HG03066 (cell line): Measurements from ENCODE around the gene UPK3BL2.
A peak's percentile ranks its signal among the peaks of the same experiment; 100 is the strongest.
"Not testable (repeated sequence)": the region's sequence is repeated elsewhere in the genome, so short reads cannot be mapped to it uniquely, and the experiment has no call there.

Experiments
- ATAC-seq: cut with Tn5 transposase; IDR thresholded peaks from one replicate; pipeline ENCODE4 v1.9.1; 2021; ENCODE audit warnings: low read depth; ENCODE audit not compliant: unreplicated experiment

Gene UPK3BL2, protein sequence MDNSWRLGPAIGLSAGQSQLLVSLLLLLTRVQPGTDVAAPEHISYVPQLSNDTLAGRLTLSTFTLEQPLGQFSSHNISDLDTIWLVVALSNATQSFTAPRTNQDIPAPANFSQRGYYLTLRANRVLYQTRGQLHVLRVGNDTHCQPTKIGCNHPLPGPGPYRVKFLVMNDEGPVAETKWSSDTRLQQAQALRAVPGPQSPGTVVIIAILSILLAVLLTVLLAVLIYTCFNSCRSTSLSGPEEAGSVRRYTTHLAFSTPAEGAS

DNA sequence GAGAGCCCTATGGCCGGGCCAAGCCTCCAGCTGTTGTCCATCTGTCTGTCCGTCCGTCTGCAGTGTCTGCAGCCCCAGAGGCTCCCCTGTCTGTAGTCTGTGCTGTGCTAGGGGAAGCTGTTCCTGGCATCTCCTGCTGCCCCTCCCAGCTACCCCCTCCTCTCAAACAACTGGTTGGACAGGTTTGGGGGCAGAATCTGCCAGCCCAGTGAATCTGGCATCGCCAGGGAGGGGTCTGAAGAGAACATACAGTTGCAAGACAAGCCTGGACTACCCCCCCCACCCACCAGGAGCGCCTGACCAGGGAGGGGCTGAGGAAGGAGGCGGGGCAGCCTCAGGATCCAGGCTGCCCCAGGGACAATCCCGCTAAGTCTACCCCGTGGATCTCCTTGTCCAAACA is at the start of gene UPK3BL2:
Gene UPK3BL2, minus strand, starts transcription at position 101 of the 400 bp plus-strand sequence. Its CDS starts 60 bp downstream, at position 41.
- ATAC-seq = not testable (repeated sequence)

DNA sequence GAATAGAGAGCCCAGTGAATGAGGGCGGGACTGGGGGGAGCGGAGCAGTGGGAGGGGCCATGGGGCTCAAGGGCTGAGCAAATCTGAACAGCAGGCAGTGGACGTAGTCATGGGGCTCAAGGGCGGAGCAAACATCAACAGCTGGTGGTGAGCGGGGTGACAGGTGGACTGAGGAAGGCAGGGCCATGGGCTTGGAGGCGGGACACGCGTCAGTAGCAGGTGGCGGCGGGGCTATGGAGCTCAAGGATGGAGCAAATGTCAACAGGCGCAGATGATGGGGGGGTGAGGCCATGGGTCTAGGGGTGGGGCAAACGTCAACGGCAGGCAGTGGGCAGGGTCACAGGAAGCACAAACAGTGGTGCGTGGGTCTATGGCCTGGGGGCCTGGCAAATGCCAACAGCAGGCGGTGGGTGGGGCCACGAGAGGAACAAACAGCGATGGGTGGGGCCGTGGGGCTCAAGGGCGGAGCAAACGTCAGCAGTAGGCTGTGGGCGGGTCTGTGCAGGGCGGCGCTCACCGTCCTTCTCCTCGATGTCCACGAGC is 49.1 kb upstream of the UPK3BL2 start:
- ATAC-seq = peak; percentile 57

DNA sequence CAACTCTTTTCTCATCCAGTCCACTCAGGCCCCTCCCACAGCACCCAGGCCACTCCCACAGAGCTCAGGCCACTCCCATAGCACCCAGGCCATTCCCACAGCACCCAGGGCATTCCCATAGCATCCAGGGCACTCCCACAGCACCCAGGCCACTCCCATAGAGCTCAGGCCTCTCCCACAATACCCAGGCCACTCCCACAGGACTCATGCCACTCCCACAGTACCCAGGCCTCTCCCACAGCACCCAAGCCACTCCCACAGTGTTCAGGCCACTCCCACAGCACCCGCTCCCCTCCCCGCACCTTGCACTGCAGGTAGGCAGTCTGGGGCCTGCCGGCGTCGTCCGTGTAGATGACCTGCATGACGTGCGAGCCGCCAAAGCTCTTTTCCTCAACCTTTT is 46.4 kb upstream of the UPK3BL2 start:
- ATAC-seq = peak; percentile 32

DNA sequence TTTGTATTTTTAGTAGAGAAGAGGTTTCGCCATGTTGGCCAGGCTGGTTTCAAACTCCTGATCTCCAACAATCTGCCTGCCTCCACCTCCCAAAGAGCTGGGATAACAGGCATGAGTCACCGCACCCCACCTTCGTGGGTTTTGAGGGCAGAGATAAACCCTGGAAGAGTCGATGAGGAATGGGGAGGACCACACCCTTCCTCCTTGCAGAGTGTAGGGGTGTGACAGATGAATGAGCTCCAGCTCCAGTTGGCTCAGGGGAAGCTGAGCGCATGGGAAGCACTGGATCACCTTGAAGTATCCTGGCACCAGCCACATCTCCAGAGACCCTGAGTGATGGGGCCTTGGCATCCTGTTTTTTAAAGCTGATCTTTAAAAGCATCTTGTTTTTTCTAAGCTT is 40.0 kb upstream of the UPK3BL2 start:
- ATAC-seq = not testable (repeated sequence)

DNA sequence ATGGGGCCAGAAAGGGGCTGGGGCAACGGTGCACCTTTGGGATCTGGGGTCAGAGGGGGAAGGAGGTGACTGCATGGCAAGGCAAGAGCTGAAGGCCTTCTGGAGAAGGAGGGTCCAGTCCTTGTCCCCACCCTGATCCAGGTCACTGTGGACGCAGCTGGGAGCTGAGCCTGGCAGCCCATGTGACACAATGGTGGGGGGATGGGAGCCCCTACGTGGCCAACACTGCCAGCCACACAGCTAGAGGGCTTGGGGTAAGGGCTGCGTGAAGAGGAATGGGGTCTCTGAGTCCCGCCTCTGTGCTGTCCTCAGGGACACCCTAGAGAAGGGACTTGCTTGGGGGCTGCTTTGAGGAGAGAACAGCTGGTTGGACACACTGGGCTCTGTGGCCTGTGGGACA is 38.2 kb upstream of the UPK3BL2 start:
- ATAC-seq = not testable (repeated sequence)

DNA sequence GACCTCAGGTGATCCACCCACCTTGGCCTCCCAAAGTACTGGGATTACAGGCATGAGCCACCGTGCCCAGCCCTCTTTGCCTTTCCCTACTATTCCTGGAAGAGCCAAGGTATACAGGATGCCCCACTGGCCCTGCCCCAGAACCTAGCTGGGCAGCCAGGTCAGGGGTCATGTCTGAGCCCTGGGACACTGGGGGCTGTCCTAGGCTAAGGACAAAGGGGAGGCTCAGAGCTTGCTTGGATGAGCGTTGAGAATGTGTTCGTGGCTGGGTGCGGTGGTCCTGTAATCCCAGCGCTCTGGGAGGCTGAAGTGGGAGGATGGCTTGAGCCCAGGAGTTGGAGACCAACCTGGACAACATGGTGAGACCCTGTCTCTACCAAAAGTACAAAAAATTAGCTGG is 35.0 kb upstream of the UPK3BL2 start:
- ATAC-seq = not testable (repeated sequence)

DNA sequence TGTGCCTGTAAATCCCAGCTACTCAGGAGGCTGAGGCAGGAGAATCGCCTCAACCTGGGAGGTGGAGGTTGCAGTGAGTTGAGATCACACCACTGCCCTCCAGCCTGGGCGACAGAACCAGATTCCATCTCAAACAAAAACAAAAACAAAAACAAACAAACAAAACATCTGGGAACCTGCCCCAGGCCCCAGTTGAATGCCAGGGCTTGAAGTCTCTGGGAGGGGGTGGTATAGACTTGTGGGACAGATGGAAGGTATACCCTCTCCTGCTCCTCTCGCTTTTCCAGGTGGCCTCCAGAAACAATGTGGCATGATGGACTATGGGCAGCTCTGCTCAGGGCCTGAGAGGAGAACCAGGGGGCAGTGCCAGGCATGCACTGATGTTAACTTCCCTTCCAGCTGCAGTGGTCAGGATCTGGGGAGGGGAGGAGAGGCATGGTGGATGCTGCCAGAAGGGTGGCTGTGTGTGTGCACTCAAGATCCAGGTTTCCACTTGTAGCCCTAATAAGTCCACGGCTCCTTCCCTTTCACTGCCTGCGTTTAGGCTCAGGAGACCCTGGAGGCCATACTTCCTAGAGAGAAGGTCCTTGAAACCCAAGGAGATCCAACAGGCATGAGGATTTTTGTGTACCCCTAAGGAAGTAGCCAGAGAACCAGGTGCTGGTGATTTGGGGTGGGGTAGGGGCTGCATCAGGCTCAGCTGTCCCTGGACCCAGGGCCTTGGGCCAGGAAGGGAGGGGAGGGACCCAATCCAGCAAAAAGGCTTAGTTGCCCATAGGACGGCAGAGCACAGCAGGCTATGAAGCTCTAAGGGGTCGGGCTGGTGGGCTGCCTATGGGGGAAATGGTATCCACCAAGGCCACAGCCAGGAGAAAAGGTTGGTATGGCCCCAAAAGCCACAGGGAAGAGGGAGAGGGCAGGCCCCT is 34.1 kb upstream of the UPK3BL2 start:
- ATAC-seq = not testable (repeated sequence)

DNA sequence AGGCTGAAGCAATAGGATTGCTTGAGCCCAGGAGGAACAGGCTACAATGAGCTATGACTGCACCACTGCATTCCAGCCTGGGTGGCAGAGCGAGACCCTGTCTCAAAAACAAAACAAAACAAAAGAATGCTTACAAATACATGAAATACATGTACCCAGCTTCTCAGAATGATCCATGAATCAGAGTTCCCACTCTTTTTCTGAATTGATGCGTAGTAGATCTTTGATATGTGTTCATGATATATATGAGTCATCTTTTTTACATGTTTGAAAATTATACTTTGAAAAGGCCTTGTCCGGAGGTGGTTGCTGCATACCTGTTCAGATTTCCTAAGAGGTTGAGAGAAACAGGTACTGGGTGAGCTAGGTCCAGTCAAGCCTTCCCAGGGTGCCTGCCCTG is 32.9 kb upstream of the UPK3BL2 start:
- not testable (repeated sequence) for ATAC-seq

DNA sequence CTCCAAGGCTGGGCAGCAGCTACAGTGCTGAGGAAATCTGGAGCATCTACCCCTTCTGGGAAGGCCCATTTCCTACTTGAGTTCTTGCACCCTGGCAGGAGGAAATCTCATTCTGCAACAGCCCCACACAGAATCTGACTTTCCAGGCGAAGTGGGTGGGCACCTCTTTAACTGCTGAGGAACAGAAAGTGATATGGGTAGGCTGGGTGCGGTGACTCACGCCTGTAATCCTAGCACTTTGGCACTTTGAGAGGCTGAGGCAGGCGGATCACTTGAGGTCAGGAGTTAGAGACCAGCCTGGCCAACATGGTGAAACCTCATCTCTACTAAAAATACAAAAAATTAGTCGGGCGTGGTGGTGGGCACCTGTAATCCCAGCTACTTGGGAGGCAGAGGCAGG is 31.1 kb upstream of the UPK3BL2 start:
- not testable (repeated sequence) for ATAC-seq

DNA sequence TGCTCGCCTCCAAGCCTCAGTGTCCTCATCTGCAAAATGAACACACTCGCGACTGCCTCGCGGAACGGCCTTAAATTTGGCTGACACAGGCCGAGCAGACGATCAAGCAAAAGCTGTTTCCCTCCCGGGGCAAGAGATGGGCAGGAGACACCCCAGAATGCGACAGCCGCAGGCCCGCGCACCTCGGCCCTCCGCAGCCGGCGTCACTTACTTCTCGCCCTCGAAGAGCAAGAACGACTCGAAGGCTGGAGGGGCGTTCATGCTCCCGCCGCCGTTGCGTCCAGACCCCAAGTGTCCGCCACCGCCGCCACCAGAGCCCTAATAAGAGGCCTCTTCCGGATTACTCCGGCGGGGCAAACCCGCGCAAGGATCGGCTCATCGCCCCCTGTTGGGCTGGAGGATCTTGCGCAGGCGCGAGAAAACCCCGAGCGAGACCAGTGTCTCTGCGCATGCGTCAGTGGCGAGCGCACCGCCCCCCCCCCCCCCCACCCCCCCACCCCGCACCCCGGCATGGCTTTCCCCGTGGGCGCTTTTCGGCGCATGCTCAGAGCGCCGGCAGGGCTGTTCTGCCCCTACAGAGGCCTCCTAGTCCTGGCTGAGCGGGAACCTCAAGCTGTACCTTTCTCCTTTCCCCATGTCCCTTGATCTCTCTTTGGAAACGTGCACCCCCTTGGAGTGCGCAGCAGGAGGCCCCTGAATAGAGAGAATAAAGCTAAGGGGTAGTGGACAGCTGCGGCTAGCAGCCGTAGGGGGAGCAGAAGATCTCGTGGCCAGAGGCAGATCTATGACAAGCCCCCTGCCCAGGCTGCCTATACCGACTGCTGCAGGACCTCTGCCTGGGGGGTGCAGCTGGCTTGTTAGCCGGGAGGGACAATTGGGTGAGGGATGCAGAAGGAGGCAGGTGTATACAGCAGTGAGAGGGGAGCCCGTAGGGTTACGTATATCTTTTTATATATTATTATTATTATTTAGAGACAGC is 29.1 kb upstream of the UPK3BL2 start, which contains the start of gene POLR2J3:
Gene POLR2J3, minus strand, starts transcription at position 323 of the 979 bp plus-strand sequence. Its CDS starts 62 bp downstream, at position 261.
- ATAC-seq = peak; percentile 93

DNA sequence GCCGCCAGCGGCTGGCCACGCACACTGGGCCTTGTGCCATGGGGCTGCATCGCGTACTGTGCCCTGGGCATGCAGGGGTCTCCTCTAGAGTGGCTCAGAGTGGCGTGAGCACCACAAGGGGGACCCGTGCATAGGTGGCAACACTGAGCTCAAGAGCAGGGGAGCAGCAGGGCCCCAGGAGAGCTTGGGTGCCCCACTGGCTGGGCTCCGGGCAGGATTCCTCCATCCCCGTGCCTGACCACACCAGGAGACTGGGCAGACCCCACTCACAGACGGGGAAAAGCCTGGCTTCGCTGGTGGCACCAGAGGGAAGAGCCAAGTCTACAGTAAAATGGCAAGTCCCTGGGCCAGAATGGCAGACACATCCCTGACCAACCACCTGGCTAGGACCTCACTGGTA is 25.1 kb upstream of the UPK3BL2 start:
- not testable (repeated sequence) for ATAC-seq

DNA sequence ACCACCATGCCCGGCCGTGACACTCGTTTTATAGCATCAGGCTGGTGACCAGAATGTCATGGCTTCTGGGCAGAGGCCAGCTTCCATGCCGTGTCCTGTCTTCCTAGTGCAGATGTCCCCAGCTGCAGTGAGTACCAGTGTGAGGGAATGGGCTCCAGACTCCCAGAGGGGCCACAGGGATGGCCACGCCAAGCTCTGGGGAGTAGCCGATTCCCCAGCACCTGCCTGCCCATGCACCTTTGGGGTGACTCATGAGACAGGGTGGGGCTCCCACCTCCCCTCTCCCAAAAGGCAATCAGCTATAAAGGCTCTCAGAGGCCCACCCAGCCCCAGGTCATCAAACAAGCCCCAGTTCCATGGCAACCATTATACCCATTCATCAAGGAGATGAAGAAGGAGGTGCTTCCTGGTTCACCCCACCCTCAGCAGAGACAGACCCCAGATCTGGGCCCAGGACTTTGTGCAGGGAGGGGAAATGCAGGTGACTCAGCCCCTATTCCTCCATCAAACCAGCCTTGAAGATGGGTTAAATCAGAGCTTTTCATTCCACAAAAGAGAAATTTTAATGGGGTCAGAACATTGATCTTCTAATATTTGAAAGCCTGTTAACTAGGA is 7.4 kb upstream of the UPK3BL2 start, which contains the start of gene SPDYE2:
Gene SPDYE2, plus strand, starts transcription at position 419 of the 615 bp plus-strand sequence. CDS start 2,030 bp downstream, outside the sequence.
- not testable (repeated sequence) for ATAC-seq

DNA sequence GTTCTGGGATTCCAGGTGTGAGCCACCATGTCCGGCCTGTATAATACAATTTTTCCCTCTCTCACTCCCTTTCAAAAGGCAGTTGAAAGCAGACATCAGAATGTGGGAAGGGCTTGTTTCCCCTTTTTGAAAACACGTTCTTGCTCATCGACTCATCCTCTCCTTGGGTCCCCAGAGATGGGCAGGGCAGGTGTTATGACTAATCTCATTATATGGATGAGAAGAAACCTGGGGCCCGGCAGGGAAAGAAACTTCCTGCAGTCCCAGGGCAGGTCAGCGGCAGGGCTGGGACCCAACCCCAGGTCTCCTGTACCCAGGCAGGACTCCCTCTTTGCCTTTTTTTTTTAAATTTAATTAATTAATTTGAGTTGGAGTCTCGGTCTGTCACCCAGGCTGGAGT is 2.9 kb upstream of the UPK3BL2 start:
- peak; percentile 89 for ATAC-seq

DNA sequence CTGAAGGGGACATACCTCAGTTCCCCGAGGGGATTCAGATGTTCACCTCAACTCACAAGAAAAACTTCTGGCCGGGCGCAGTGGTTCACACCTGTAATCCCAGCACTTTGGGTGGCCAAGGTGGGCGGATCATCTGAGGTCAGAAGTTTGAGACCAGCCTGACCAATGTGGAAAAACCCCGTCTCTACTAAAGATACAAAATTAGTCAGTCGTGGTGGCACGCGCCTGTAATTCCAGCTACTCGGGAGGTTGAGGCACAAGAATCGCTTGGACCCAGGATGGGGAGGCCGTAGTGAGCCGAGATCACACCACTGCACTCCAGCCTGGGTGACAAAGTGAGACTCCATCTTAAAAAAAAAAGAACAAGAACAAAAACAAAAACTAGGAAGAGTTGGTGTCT is 1.8 kb upstream of the UPK3BL2 start:
- not testable (repeated sequence) for ATAC-seq

DNA sequence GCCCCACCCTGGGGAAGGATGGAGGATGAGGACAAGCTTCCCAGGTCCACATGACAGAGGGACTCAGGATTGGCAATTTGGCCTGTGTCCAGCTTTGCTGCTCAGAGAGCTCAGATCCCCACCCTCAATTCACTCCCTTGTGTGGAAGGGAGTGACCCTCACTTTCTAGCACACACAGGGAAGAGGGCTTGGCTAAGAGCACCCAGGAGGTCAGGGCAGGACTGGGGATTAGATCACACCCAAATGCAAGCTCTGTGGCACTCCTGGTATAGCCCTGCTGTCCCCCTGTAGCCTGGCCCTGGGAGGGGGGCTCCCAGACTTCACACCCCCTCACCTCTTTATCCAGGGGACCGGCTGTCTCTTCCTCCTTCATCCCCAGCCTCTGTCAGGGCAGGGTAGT is 876 bp upstream of the UPK3BL2 start:
- ATAC-seq = not testable (repeated sequence)

DNA sequence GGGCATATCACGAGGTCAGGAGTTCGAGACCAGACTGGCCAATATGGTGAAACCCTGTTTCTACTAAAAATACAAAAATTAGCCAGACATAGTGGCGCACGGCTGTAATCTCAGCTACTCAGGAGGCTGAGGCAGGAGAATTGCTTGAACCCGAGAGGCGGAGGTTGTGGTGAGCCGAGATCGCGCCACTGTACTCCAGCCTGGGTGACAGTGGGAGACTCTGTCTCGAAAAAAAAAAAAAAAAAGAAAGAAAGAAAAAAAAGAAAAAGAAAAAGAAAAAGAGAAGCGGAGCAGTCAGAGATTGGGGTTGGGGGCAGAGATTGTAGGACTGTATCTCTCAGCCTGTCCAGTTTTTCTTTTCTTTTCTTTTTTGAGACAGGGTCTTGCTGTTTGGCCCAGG is 725 bp downstream of the UPK3BL2 start:
- ATAC-seq = not testable (repeated sequence)

DNA sequence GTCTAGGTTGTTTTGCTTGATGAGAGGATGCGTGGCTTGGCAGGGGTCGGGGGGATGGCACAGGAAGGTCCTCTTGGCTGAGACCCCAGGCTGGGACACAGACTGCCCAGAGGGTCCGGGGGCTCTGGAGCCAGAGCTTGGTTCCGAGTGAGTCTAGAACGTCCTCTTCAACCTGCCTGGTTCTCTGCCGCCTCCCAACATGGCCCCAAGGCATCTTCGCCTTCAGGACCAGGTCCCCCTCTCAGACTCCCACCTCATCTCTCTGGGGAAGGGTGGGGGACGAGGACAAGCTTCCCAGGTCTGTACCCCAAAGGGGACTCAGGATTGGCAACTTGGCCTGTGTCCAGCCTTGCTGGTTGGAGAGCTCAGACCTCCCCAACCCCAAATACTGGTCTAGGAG is 1.4 kb downstream of the UPK3BL2 start:
- ATAC-seq = not testable (repeated sequence)

DNA sequence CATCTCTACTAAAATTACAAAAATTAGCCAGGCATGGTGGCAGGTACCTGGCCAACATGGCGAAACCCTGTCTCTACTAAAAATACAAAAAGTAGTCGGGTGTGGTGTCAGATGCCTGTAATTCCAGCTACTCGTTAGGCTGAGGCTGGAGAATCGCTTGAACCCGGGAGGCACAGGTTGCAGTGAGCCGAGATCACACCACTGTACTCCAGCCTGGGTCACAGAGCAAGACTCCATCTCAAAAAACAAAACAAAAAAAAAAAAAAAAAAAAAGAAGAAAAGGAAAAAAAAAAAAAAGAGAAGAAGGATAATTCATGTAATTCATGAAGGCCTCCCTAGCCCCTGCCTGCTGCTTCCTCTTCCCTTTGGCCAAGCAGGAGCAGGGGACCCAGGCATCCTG is 2.9 kb downstream of the UPK3BL2 start:
- ATAC-seq = not testable (repeated sequence)

DNA sequence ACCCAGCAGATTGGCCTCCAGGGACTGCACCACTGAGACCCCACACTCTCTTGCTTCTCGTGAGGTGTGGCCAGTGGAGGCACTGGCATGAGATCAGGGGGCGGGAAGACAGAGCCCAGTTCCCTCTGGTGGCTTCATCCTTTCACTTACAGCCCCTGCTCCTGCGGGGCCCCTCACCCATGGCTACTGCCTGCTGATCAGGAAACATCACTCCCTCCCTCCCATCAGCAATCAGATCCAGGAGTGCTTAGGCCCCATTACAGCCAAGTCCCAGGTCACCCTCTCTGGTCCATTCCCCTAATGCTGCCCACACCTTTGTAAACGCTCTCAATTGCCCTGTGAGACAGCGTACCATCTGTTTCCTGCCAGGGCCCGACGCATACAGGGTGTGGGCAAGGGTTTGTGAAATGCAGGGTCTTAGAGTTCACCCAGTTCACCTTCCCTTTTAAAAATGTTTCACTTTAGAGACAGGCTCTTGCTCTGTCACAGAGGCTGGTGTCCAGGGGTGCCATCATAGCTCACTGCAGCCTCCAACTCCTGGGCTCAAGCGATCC is 8.4 kb downstream of the UPK3BL2 start:
- ATAC-seq = not testable (repeated sequence)
